Gastrocnemius medialis (tissue), 4 donors: ENCODE results near the gene ME1. TPM values are rescaled to one million over a fixed set of nuclear protein-coding genes. Genes with fewer than 3 reads are reported as not detected.

ENCODE experiments used
- ATAC-seq, 2 donors: fragments of 150-250 bp; one replicate each; pipeline ENCODE4 v1.9.1; 2016
- DNase-seq, 2 donors: peaks; one replicate each; pipeline ENCODE4 v3.0.0-alpha.2; 2019
- H3K27ac ChIP-seq, 4 donors: fragments of 200-600 bp; sonication (generic); 1 replicate in 1 of 4; 2 replicates in 3 of 4; pipeline ENCODE4 v1.5.1; 2016 to 2018; ENCODE audit warnings: mild to moderate bottlenecking in 2 of 4, moderate library complexity in 1 of 4
- H3K27me3 ChIP-seq, 3 donors: fragments of 200-600 bp; sonication (generic) in 2 of 3; 1 replicate in 1 of 3; 2 replicates in 2 of 3; pipeline versions ENCODE4 v1.5.1 to v1.6.0; 2016 to 2019; ENCODE audit warnings: mild to moderate bottlenecking in 1 of 3, moderate library complexity in 1 of 3
- H3K36me3 ChIP-seq, 2 donors: fragments of 200-600 bp; sonication (generic) in 1 of 2; one replicate each; pipeline ENCODE4 v1.5.1; 2017 to 2018
- H3K4me1 ChIP-seq, 2 donors: fragments of 200-600 bp; sonication (generic) in 1 of 2; one replicate each; pipeline ENCODE4 v1.5.1; 2016 to 2017; ENCODE audit warnings: mild to moderate bottlenecking in 2 of 2
- H3K4me3 ChIP-seq, 4 donors: fragments of 200-600 bp; sonication (generic) in 3 of 4; 1 replicate in 1 of 4; 2 replicates in 3 of 4; pipeline ENCODE4 v1.5.1; 2016 to 2019; ENCODE audit warnings: mild to moderate bottlenecking in 2 of 4
- H3K9me3 ChIP-seq, 3 donors: fragments of 200-600 bp; sonication (generic) in 2 of 3; 1 replicate in 1 of 3; 2 replicates in 2 of 3; pipeline ENCODE4 v1.5.1; 2016 to 2019
- CTCF ChIP-seq, 5 experiments: fragments of 450-650 bp in 3 of 5; fragments of 200-600 bp in 2 of 5; sonication (generic) in 2 of 5; IDR thresholded peaks in 4 of 5; conservative IDR thresholded peaks in 1 of 5; 1 replicate in 4 of 5; 2 replicates in 1 of 5; pipeline ENCODE4 v1.5.1; 2016 to 2019; ENCODE audit warnings: antibody characterized with exemption in 5 of 5, mild to moderate bottlenecking in 3 of 5, moderate library complexity in 3 of 5
- POLR2A ChIP-seq, 2 donors: fragments of 450-650 bp; IDR thresholded peaks; one replicate each; pipeline ENCODE4 v1.6.1; 2017; ENCODE audit warnings: antibody characterized with exemption in 2 of 2, mild to moderate bottlenecking in 2 of 2, moderate library complexity in 2 of 2
- in situ Hi-C, 4 donors: fragments of 200-750 bp; cut with MboI; loops; one replicate each; pipeline versions ENCODE4 v1.15.0 to v1.8.0; 2017; ENCODE audit warnings: low sequenced_read_pairs in 4 of 4
- intact Hi-C: fragments of 100-400 bp; cut with DNase I; formaldehyde crosslinking; loops from one replicate; pipeline ENCODE4 v1.15.1; 2023; ENCODE audit warnings: low total_unique reads
- total RNA-seq, 4 donors: library from RNA; depleted of rRNA; stranded (reverse); fragments of >200 nt; gene quantifications; one replicate each; pipeline versions ENCODE4 v1.1.0 to v1.2.3, GENCODE V29; 2016

ME1 gene
- total RNA-seq, 4 donors from 2014 or later: 15.6 to 36.8 (median 25.4) TPM

GRCh38 chr6:83169511-83169910, 261.3 kb downstream of the ME1 start:
- H3K27me3 ChIP-seq: no peaks in the 10 kb centered on the region
- no peak overlapping the region for H3K4me3 ChIP-seq
- intact Hi-C loops: no loop called here
- in situ Hi-C loops: no loop called here
- peaks cover 13 to 94% of the 10 kb centered on the region in 2 donors for H3K36me3 ChIP-seq
- H3K27ac ChIP-seq: no peak overlapping the region
- ATAC-seq (no peak), DNase-seq (no peak)
- no peaks in the 10 kb centered on the region for H3K9me3 ChIP-seq
- H3K4me1 ChIP-seq: no peaks in the 10 kb centered on the region
- no peak for TF ChIP-seq POLR2A (IDR thresholded peaks at IDR 0.05)
- TF ChIP-seq CTCF (IDR thresholded peaks at IDR 0.05 in 4 of 5, conservative IDR thresholded peaks at IDR 0.05 in 1 of 5): no peak

- Histone ChIP-seq H3K9me3 (no peaks in the 10 kb centered on the region), H3K4me3 (no peak overlapping the region), H3K27me3 (no peaks in the 10 kb centered on the region), H3K4me1 (no peaks in the 10 kb centered on the region), H3K27ac (no peak overlapping the region), H3K36me3 (peaks cover 11 to 94% of the 10 kb centered on the region in 2 donors)
- TF ChIP-seq POLR2A (IDR thresholded peaks at IDR 0.05) (no peak), CTCF (IDR thresholded peaks at IDR 0.05 in 4 of 5, conservative IDR thresholded peaks at IDR 0.05 in 1 of 5) (no peak)
- no peak for ATAC-seq
- intact Hi-C loops (no loop called here), in situ Hi-C loops (no loop called here)
- DNase-seq: no peak
Observed at GRCh38 chr6:83169106-83169505, 261.7 kb downstream of the ME1 start.

- Histone ChIP-seq H3K27me3 (no peaks in the 10 kb centered on the region), H3K9me3 (no peaks in the 10 kb centered on the region), H3K27ac (no peak overlapping the region), H3K36me3 (peaks cover 8 to 90% of the 10 kb centered on the region in 2 donors), H3K4me3 (no peak overlapping the region), H3K4me1 (no peaks in the 10 kb centered on the region)
- in situ Hi-C loops (no loop called here), intact Hi-C loops (no loop called here)
- no peak for TF ChIP-seq CTCF (IDR thresholded peaks at IDR 0.05 in 4 of 5, conservative IDR thresholded peaks at IDR 0.05 in 1 of 5)
- no peak for TF ChIP-seq POLR2A (IDR thresholded peaks at IDR 0.05)
- DNase-seq (no peak), ATAC-seq (no peak)
Observed at GRCh38 chr6:83168556-83168955, 262.3 kb downstream of the ME1 start.

GRCh38 chr6:83167726-83168278, 263.0 kb downstream of the ME1 start:
- in situ Hi-C loops (no loop called here), intact Hi-C loops (no loop called here)
- ATAC-seq (no peak), DNase-seq (no peak)
- H3K27ac ChIP-seq: no peak overlapping the region
- H3K4me1 ChIP-seq: no peaks in the 10 kb centered on the region
- peaks cover 8 to 90% of the 10 kb centered on the region in 2 donors for H3K36me3 ChIP-seq
- H3K9me3 ChIP-seq: no peaks in the 10 kb centered on the region
- H3K4me3 ChIP-seq: no peak overlapping the region
- TF ChIP-seq POLR2A (IDR thresholded peaks at IDR 0.05) (no peak), CTCF (IDR thresholded peaks at IDR 0.05 in 4 of 5, conservative IDR thresholded peaks at IDR 0.05 in 1 of 5) (no peak)
- H3K27me3 ChIP-seq: no peaks in the 10 kb centered on the region

Other genes with a start within 250 kb of the ME1 start
- gene PGM3, start 237.8 kb downstream of the ME1 start, total RNA-seq: 10 to 100 TPM in 1 of 4 donors, 1 to 10 TPM in 3; 3.9 to 13.2 (median 8.8) TPM
- 1 to 10 TPM in 3 of 4 donors, under 1 TPM in 1; 0.61 to 1.9 (median 1.2) TPM for gene RWDD2A, start 237.7 kb downstream of the ME1 start, total RNA-seq
- under 1 TPM in 1 of 4 donors, not detected in 3; 0.36 TPM for gene PRSS35, start 81.5 kb upstream of the ME1 start, total RNA-seq